ENCODE measurements around the gene DUSP3.
A peak's percentile ranks its signal among the peaks of the same experiment; 100 is the strongest.
"Not testable (repeated sequence)": the region's sequence is repeated elsewhere in the genome, so short reads cannot be mapped to it uniquely, and the experiment has no call there.

The DUSP3 gene

GRCh38 chr17:43803758-43804157, 25.0 kb upstream of the DUSP3 start:
- FAIRE-seq (no peak), DNase-seq (ENCODE audit: insufficient read length, low spot score) (no peak)

DNA sequence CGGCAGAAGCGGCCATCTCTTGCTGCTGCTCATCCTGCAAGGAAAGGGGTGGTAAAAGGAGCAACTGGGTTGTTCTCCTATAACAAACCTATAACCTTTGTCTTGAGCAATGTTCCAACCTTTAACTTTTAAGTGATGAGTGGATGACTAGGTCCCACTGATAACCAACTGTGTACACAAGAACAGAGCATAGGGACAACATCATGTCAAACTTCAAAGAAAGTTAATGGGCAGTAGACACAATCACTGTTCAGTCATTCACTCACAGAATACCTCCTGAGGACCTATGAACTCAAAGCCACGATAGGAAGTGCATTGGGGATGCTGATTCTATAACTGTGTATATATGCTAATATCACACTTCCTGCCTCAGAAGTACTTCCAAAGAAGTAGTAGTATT, 23.1 kb upstream of the DUSP3 start:
- FAIRE-seq (no peak), DNase-seq (ENCODE audit: insufficient read length, low spot score) (no peak)

GRCh38 chr17:43800736-43801135, 22.0 kb upstream of the DUSP3 start:
- DNase-seq (ENCODE audit: insufficient read length, low spot score) (no peak), FAIRE-seq (no peak)

GRCh38 chr17:43799047-43799446, 20.3 kb upstream of the DUSP3 start:
- FAIRE-seq (no peak), DNase-seq (ENCODE audit: insufficient read length, low spot score) (no peak)

DNA sequence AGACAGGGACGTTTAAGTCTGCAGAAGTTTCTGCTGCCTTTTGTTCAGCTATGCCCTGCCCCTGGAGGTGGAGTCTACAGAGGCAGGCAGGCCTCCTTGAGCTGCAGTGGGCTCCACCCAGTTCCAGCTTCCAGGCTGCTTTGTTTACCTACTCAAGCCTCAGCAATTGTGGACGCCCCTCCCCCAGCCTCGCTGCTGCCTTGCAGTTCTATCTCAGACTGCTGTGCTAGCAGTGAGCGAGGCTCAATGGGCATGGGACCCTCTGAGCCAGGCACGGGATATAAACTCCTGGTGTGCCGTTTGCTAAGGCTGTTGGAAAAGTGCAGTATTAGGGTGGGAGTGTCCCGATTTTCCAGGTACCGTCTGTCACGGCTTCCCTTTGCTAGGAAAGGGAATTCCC, 19.2 kb upstream of the DUSP3 start:
- FAIRE-seq, result not testable (repeated sequence)

DNA sequence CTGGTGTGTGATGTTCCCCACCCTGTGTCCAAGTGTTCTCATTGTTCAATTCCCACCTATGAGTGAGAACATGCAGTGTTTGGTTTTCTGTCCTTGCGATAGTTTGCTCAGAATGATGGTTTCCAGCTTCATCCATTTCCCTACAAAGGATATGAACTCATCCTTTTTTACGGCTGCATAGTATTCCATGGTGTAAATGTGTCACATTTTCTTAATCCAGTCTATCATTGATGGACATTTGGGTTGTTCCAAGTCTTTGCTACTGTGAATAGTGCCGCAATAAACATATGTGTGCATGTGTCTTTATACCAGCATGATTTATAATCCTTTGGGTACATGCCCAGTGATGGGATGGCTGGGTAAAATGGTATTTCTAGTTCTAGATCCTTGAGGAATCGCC, 13.9 kb upstream of the DUSP3 start:
- FAIRE-seq, result not testable (repeated sequence)

More for the DNA sequence above, 19.2 kb upstream of the DUSP3 start:
- DNase-seq (ENCODE audit: insufficient read length, low spot score), result not testable (repeated sequence)

GRCh38 chr17:43791589-43791988, 12.8 kb upstream of the DUSP3 start:
- FAIRE-seq, result no peak
- no peak for DNase-seq (ENCODE audit: insufficient read length, low spot score)

More for the DNA sequence above, 13.9 kb upstream of the DUSP3 start:
- DNase-seq (ENCODE audit: insufficient read length, low spot score), result not testable (repeated sequence)

DNA sequence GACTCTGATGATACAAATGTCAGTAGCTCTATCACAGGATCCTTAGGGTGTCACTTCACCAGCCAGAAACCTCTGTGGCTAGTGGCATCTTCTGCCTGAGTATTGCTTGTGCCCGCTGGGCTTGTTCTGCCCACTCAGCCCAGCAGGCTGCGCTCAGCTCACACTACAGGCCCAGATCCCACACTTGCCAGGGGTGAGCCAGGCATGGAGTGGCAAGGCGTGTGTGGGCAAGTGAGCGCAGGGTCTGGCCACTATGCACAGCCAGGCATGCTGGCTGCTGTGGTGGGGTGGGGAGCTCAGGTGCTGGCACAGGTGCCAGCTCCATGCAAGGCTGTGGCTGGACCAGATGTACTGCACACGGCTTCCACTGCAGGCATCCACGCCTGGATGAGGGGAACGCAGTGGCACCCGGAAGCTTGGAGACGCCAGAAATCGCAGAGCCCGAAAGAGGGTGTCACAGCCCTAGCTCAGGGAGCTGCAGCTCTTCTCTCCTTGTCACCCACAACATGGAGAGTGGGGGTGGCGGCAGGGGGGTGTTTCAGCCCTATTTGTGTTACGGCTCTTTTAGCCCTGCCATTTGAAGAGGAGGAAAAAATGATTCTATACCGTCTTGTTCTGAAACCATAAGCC, 11.6 kb upstream of the DUSP3 start:
- DNase-seq (ENCODE audit: insufficient read length, low spot score), result no peak
- FAIRE-seq, result no peak

- FAIRE-seq, result no peak
- no peak for DNase-seq (ENCODE audit: insufficient read length, low spot score)
Observed at GRCh38 chr17:43789482-43789881, 10.7 kb upstream of the DUSP3 start.

DNA sequence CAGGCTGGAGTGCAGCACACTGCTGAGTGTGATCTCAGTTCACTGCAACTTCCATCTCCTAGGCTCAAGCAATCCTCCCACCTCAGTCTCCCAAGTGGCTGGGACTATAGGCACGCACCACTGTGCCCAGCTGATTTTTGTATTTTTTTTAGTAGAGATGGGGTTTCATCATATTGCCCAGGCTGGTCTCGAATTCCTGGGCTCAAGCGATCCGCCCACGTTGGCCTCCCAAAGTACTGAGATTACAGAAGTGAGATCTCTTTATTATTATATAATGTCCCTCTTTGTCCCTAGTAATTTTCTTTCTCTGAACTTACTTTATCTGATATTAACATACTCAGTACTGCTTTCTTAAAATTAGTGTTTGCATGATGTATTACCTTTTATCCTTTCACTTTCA, 9.8 kb upstream of the DUSP3 start:
- FAIRE-seq, result no peak

GRCh38 chr17:43787728-43788127, 9.0 kb upstream of the DUSP3 start:
- FAIRE-seq (no peak), DNase-seq (ENCODE audit: insufficient read length, low spot score) (no peak)

More for the DNA sequence above, 9.8 kb upstream of the DUSP3 start:
- no peak for DNase-seq (ENCODE audit: insufficient read length, low spot score)

DNA sequence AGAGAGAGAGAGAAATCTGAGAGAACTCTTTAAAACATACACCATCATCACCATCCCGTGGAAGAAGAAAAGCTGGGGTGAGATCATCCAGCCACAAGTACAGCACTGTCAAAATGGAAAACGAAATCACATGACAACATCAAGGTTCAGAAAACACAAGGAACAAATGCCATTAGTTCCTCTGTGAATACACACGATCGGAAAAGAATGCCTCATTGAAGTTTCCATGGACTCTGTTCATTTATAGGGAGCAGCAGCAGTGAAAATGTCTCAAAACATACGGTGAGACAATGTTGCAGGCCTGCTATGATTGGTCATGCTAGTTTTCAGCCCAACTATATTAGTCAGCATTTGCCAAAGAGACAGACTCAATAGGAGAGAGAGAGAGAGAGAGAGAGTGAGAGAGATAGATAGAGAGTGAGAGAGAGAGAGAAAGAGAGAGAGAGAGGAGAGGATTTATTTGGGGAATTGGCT, 5.9 kb upstream of the DUSP3 start:
- FAIRE-seq (no peak), DNase-seq (ENCODE audit: insufficient read length, low spot score) (no peak)

- DNase-seq (ENCODE audit: insufficient read length, low spot score) (no peak), FAIRE-seq (no peak)
Observed at GRCh38 chr17:43784068-43784467, 5.3 kb upstream of the DUSP3 start.

GRCh38 chr17:43782913-43783680, 4.3 kb upstream of the DUSP3 start:
- FAIRE-seq, result no peak
- no peak for DNase-seq (ENCODE audit: insufficient read length, low spot score)

- FAIRE-seq, result no peak
- no peak for DNase-seq (ENCODE audit: insufficient read length, low spot score)
Observed at GRCh38 chr17:43780135-43780534, 1.4 kb upstream of the DUSP3 start, which contains the start of gene CFAP97D1. CFAP97D1 (plus strand) TSS chr17:43780435; CDS start chr17:43780463, 28 bp downstream.

- DNase-seq (ENCODE audit: insufficient read length, low spot score), result no peak
Observed at GRCh38 chr17:43779145-43780125, 658 bp upstream of the DUSP3 start.

GRCh38 chr17:43774304-43775250, 4.2 kb downstream of the DUSP3 start:
- FAIRE-seq (no peak), DNase-seq (ENCODE audit: insufficient read length, low spot score) (no peak)

More at GRCh38 chr17:43779145-43780125, 658 bp upstream of the DUSP3 start:
- FAIRE-seq, result peak; percentile 4

- FAIRE-seq, result no peak
- DNase-seq (ENCODE audit: insufficient read length, low spot score), result no peak
Observed at GRCh38 chr17:43772877-43773648, 5.7 kb downstream of the DUSP3 start.

DNA sequence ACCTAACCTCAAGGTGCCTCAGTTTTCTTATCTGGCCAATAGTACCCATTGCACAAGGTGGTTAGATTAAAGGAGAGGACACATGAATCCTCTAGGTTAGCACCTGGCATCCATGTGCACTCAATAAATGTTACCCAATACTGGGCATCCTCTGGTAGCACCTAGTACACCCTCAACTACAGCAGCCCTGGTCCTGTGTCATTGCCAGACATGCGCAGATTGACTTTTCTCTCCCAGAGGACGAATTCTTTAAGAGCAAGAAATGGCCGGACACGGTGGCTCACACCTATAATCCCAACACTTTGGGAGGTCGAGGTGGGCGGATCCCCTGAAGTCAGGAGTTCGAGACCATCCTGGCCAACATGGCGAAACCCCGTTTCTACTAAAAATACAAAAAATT, 7.3 kb downstream of the DUSP3 start:
- DNase-seq (ENCODE audit: insufficient read length, low spot score) (no peak), FAIRE-seq (no peak)
